Measurements from ENCODE around the gene MED22.
A peak's percentile ranks its signal among the peaks of the same experiment; 100 is the strongest.
"Not testable (repeated sequence)": the region's sequence is repeated elsewhere in the genome, so short reads cannot be mapped to it uniquely, and the experiment has no call there.

MED22 gene

GRCh38 chr9:133341369-133342068 lies 6.4 kb downstream of the MED22 start:
- TF ChIP-seq, protein P1, sequence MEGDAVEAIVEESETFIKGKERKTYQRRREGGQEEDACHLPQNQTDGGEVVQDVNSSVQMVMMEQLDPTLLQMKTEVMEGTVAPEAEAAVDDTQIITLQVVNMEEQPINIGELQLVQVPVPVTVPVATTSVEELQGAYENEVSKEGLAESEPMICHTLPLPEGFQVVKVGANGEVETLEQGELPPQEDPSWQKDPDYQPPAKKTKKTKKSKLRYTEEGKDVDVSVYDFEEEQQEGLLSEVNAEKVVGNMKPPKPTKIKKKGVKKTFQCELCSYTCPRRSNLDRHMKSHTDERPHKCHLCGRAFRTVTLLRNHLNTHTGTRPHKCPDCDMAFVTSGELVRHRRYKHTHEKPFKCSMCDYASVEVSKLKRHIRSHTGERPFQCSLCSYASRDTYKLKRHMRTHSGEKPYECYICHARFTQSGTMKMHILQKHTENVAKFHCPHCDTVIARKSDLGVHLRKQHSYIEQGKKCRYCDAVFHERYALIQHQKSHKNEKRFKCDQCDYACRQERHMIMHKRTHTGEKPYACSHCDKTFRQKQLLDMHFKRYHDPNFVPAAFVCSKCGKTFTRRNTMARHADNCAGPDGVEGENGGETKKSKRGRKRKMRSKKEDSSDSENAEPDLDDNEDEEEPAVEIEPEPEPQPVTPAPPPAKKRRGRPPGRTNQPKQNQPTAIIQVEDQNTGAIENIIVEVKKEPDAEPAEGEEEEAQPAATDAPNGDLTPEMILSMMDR (IDR thresholded peaks at IDR 0.05; ENCODE audit: insufficient read depth, low read length, poor library complexity, severe bottlenecking), result no peak
- Histone ChIP-seq H3K4me3 (replicated peaks; ENCODE audit: low read depth, low read length) (no peak overlapping the region), H3K36me3 (ENCODE audit: control insufficient read depth, insufficient read depth, low read length) (peaks cover 48% of the 10 kb centered on the region), H3K27me3 (replicated peaks; ENCODE audit: control insufficient read depth, insufficient read depth, low read length) (no peaks in the 10 kb centered on the region)
- no peak for DNase-seq (ENCODE audit: extremely low read depth, insufficient read length)

DNA sequence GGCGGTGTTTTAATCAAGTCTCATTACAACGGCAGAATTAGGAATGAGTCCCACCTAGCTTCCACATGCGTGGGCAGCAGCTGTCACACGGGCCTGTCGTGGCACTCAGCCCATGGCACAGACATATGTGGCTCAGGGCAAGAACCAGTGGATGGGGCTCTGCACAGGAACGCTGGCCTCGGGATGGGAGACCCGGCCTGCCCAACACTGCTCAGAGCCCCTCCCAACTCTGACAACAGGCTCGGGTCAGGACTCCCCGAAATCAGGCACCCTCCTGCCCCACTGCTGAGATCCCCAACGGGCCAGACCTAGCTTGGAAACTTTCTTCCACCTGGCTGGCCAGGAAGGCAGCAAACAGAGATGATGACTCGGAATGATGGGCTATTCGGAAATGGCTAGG lies 7.0 kb downstream of the MED22 start:
- no peak overlapping the region for H3K4me3 ChIP-seq (replicated peaks; ENCODE audit: low read depth, low read length)
- TF ChIP-seq, protein P1 (IDR thresholded peaks at IDR 0.05; ENCODE audit: insufficient read depth, low read length, poor library complexity, severe bottlenecking), result no peak
- peaks cover 48% of the 10 kb centered on the region for H3K36me3 ChIP-seq (ENCODE audit: control insufficient read depth, insufficient read depth, low read length)
- DNase-seq (ENCODE audit: extremely low read depth, insufficient read length), result no peak
- no peaks in the 10 kb centered on the region for H3K27me3 ChIP-seq (replicated peaks; ENCODE audit: control insufficient read depth, insufficient read depth, low read length)

DNA sequence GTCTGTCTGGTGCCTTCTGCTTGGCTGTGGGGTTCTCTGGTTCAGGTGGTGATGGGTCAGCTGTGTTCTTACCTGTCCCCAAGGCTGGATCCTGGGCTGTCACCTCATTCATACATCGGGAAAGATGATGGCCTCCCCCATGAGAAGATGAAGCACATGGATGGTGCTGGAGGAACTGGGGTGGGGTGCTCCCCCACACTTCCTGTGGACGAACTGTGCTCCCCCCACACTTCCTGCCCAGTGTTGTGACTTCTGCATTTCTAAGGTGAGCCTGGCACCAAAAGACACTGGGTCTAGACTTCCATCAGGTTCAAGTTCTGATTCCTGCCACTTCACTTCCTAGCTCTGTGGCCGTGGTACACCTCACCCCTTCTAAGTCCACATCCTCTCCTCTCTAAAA lies 7.7 kb downstream of the MED22 start:
- H3K27me3 ChIP-seq (replicated peaks; ENCODE audit: control insufficient read depth, insufficient read depth, low read length), result no peaks in the 10 kb centered on the region
- H3K36me3 ChIP-seq (ENCODE audit: control insufficient read depth, insufficient read depth, low read length), result peaks cover 48% of the 10 kb centered on the region
- no peak overlapping the region for H3K4me3 ChIP-seq (replicated peaks; ENCODE audit: low read depth, low read length)
- TF ChIP-seq, protein P1 (IDR thresholded peaks at IDR 0.05; ENCODE audit: insufficient read depth, low read length, poor library complexity, severe bottlenecking), result no peak
- no peak for DNase-seq (ENCODE audit: extremely low read depth, insufficient read length)

- peaks cover 45% of the 10 kb centered on the region for H3K36me3 ChIP-seq (ENCODE audit: control insufficient read depth, insufficient read depth, low read length)
- no peak overlapping the region for H3K4me3 ChIP-seq (replicated peaks; ENCODE audit: low read depth, low read length)
- no peak for DNase-seq (ENCODE audit: extremely low read depth, insufficient read length)
- TF ChIP-seq, protein P1 (IDR thresholded peaks at IDR 0.05; ENCODE audit: insufficient read depth, low read length, poor library complexity, severe bottlenecking), result no peak
- H3K27me3 ChIP-seq (replicated peaks; ENCODE audit: control insufficient read depth, insufficient read depth, low read length), result no peaks in the 10 kb centered on the region
These were observed 8.3 kb downstream of the MED22 start for GRCh38 chr9:133339641-133340040.

GRCh38 chr9:133335924-133336811 lies 11.8 kb downstream of the MED22 start, which contains the start of gene SURF6:
SURF6 (minus strand) TSS chr9:133336188; CDS start chr9:133336132, 56 bp downstream.
- Histone ChIP-seq H3K4me3 (replicated peaks; ENCODE audit: low read depth, low read length) (peak within 1 kb of the TSS; percentile 86), H3K36me3 (ENCODE audit: control insufficient read depth, insufficient read depth, low read length) (peaks cover 45% of the 10 kb centered on the region), H3K27me3 (replicated peaks; ENCODE audit: control insufficient read depth, insufficient read depth, low read length) (no peaks in the 10 kb centered on the region)
- TF ChIP-seq, protein P1 (IDR thresholded peaks at IDR 0.05; ENCODE audit: insufficient read depth, low read length, poor library complexity, severe bottlenecking), result no peak
- DNase-seq (ENCODE audit: extremely low read depth, insufficient read length), result peak; percentile 98

- Histone ChIP-seq H3K36me3 (ENCODE audit: control insufficient read depth, insufficient read depth, low read length) (peaks cover 36% of the 10 kb centered on the region), H3K4me3 (replicated peaks; ENCODE audit: low read depth, low read length) (peak overlapping the region; percentile 86)
- not testable (repeated sequence) for H3K27me3 ChIP-seq (replicated peaks; ENCODE audit: control insufficient read depth, insufficient read depth, low read length); DNase-seq (ENCODE audit: extremely low read depth, insufficient read length)
These were observed 13.0 kb downstream of the MED22 start for GRCh38 chr9:133334888-133335287.

Data from GM06990 (cell line).